NK-92 (cell line): ENCODE measurements around the gene SUGCT.
"Not testable (repeated sequence)": the region's sequence is repeated elsewhere in the genome, so short reads cannot be mapped to it uniquely, and the experiment has no call there.

Experiments
- DNase-seq: peaks from one replicate; lab custom pipeline; 2025; ENCODE audit not compliant: unreplicated experiment; lab: John Stamatoyannopoulos, UW

The SUGCT gene

GRCh38 chr7:40647719-40648118, 512.9 kb downstream of the SUGCT start:
- no peak for DNase-seq

- DNase-seq: no peak
Observed at GRCh38 chr7:40649247-40649646, 514.4 kb downstream of the SUGCT start.

GRCh38 chr7:40650903-40651302, 516.1 kb downstream of the SUGCT start:
- DNase-seq: not testable (repeated sequence)

- no peak for DNase-seq
Observed at GRCh38 chr7:40654171-40654570, 519.4 kb downstream of the SUGCT start.

- no peak for DNase-seq
Observed at GRCh38 chr7:40655426-40655825, 520.6 kb downstream of the SUGCT start.

- no peak for DNase-seq
Observed at GRCh38 chr7:40656349-40656748, 521.5 kb downstream of the SUGCT start.

GRCh38 chr7:40658729-40659128, 523.9 kb downstream of the SUGCT start:
- DNase-seq: no peak

GRCh38 chr7:40659231-40659630, 524.4 kb downstream of the SUGCT start:
- no peak for DNase-seq

- DNase-seq: no peak
Observed at GRCh38 chr7:40673285-40673684, 538.5 kb downstream of the SUGCT start.

GRCh38 chr7:40674316-40674715, 539.5 kb downstream of the SUGCT start:
- DNase-seq: no peak

GRCh38 chr7:40675741-40676140, 540.9 kb downstream of the SUGCT start:
- no peak for DNase-seq

- no peak for DNase-seq
Observed at GRCh38 chr7:40676221-40676620, 541.4 kb downstream of the SUGCT start.

- DNase-seq: no peak
Observed at GRCh38 chr7:40680657-40681056, 545.9 kb downstream of the SUGCT start.

- no peak for DNase-seq
Observed at GRCh38 chr7:40682696-40683095, 547.9 kb downstream of the SUGCT start.

- no peak for DNase-seq
Observed at GRCh38 chr7:40694026-40694809, 559.4 kb downstream of the SUGCT start.

GRCh38 chr7:40694991-40695390, 560.2 kb downstream of the SUGCT start:
- DNase-seq: no peak

GRCh38 chr7:40697653-40698052, 562.8 kb downstream of the SUGCT start:
- DNase-seq: no peak

GRCh38 chr7:40698214-40698920, 563.6 kb downstream of the SUGCT start:
- DNase-seq: no peak

- no peak for DNase-seq
Observed at GRCh38 chr7:40698921-40699260, 564.1 kb downstream of the SUGCT start.

- no peak for DNase-seq
Observed at GRCh38 chr7:40700653-40701421, 566.0 kb downstream of the SUGCT start.

GRCh38 chr7:40701836-40702551, 567.2 kb downstream of the SUGCT start:
- no peak for DNase-seq
